ENCODE data around the gene RNF215.

The RNF215 gene

GRCh38 chr22:30421695-30422480 is 34.7 kb upstream of the RNF215 start:
- no peak for TF ChIP-seq EZH2 (IDR thresholded peaks at IDR 0.05; ENCODE audit: borderline replicate concordance, low read length)
- TF ChIP-seq, protein P1, sequence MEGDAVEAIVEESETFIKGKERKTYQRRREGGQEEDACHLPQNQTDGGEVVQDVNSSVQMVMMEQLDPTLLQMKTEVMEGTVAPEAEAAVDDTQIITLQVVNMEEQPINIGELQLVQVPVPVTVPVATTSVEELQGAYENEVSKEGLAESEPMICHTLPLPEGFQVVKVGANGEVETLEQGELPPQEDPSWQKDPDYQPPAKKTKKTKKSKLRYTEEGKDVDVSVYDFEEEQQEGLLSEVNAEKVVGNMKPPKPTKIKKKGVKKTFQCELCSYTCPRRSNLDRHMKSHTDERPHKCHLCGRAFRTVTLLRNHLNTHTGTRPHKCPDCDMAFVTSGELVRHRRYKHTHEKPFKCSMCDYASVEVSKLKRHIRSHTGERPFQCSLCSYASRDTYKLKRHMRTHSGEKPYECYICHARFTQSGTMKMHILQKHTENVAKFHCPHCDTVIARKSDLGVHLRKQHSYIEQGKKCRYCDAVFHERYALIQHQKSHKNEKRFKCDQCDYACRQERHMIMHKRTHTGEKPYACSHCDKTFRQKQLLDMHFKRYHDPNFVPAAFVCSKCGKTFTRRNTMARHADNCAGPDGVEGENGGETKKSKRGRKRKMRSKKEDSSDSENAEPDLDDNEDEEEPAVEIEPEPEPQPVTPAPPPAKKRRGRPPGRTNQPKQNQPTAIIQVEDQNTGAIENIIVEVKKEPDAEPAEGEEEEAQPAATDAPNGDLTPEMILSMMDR (IDR thresholded peaks at IDR 0.05; ENCODE audit: low read length): no peak
- H3K4me3 ChIP-seq (ENCODE audit: low read depth, low read length, poor library complexity, severe bottlenecking): peak overlapping the region; percentile 81

DNA sequence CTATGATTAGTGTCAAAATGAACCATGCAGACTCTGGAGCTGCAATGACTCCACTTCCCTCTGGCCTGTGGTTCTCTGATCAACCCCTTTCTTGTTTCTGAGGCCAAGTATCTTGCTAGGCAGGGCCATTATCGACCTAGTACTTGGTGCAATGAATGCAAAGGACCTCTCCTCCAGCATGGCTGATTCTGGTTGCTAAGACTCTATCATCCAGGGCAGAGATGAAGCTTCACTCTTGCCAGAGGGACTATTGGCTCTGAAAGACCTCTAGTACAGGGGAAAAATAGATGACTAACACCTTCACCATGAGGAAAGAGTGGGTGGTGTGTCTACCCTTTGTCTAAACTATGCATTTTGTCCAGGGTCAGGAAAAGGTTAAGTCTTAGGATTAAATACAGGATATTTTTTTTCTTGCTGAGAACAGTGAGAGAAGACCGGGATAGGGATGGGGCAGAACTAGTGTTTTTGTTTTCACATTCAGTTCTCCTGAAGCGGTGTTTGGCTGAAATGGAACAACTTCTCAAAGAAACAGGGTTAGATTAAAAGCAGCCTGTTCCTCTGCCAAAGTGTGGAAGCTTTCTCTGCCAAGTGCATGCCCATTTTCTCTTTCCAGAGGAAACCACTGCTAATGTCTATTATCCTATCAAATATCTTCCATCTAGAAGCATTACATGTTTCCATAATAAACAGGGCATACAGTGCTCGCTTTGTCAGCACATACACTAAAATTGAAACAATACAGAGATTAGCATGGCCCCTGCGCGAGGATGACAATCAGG is 33.3 kb upstream of the RNF215 start:
- H3K9me3 ChIP-seq (ENCODE audit: low read length): no peaks in the 10 kb centered on the region
- H3K79me2 ChIP-seq (ENCODE audit: insufficient read depth, low read length): no peaks in the 10 kb centered on the region
- H2AFZ ChIP-seq (ENCODE audit: low read length): no peak overlapping the region
- H3K4me2 ChIP-seq (ENCODE audit: low read length): no peak overlapping the region
- no peaks in the 10 kb centered on the region for H4K20me1 ChIP-seq (ENCODE audit: insufficient read depth, low read length)
- H3K27me3 ChIP-seq (ENCODE audit: insufficient read depth, low read length): no peaks in the 10 kb centered on the region
- no peak overlapping the region for H3K27ac ChIP-seq (ENCODE audit: low read depth, low read length, poor library complexity, severe bottlenecking)
- no peak overlapping the region for H3K4me3 ChIP-seq (ENCODE audit: low read depth, low read length, poor library complexity, severe bottlenecking)
- H3F3A ChIP-seq (ENCODE audit: insufficient read depth, low read length): no peaks in the 10 kb centered on the region
- TF ChIP-seq EZH2 (IDR thresholded peaks at IDR 0.05; ENCODE audit: borderline replicate concordance, low read length): no peak
- TF ChIP-seq, protein P1 (IDR thresholded peaks at IDR 0.05; ENCODE audit: low read length): no peak
- no peak overlapping the region for H3K9ac ChIP-seq (ENCODE audit: low read length)
- peaks cover 24% of the 10 kb centered on the region; the same call in 1 of the 2 replicates for H3K36me3 ChIP-seq (ENCODE audit: insufficient read depth, low read length)
- H3K9me2 ChIP-seq (ENCODE audit: low read depth, low read length): no peaks in the 10 kb centered on the region
- H3K4me1 ChIP-seq (ENCODE audit: insufficient read depth, low read length, severe bottlenecking): peaks cover 33% of the 10 kb centered on the region

More at GRCh38 chr22:30421695-30422480, 34.7 kb upstream of the RNF215 start:
- no peaks in the 10 kb centered on the region for H3K9me3 ChIP-seq (ENCODE audit: low read length)
- no peak overlapping the region for H2AFZ ChIP-seq (ENCODE audit: low read length)
- H3K27ac ChIP-seq (ENCODE audit: low read depth, low read length, poor library complexity, severe bottlenecking): no peak overlapping the region
- H3K79me2 ChIP-seq (ENCODE audit: insufficient read depth, low read length): no peaks in the 10 kb centered on the region
- H3K4me1 ChIP-seq (ENCODE audit: insufficient read depth, low read length, severe bottlenecking): peaks cover 42% of the 10 kb centered on the region
- H3K4me2 ChIP-seq (ENCODE audit: low read length): peak overlapping the region; percentile 83; the same call in 1 of the 2 replicates
- H3F3A ChIP-seq (ENCODE audit: insufficient read depth, low read length): no peaks in the 10 kb centered on the region
- H3K36me3 ChIP-seq (ENCODE audit: insufficient read depth, low read length): peaks cover 20% of the 10 kb centered on the region; the same call in 1 of the 2 replicates
- H4K20me1 ChIP-seq (ENCODE audit: insufficient read depth, low read length): no peaks in the 10 kb centered on the region
- no peaks in the 10 kb centered on the region for H3K27me3 ChIP-seq (ENCODE audit: insufficient read depth, low read length)
- no peaks in the 10 kb centered on the region for H3K9me2 ChIP-seq (ENCODE audit: low read depth, low read length)
- peak overlapping the region; percentile 93; the same call in 1 of the 2 replicates for H3K9ac ChIP-seq (ENCODE audit: low read length)

- Histone ChIP-seq H3F3A (ENCODE audit: insufficient read depth, low read length) (no peaks in the 10 kb centered on the region), H4K20me1 (ENCODE audit: insufficient read depth, low read length) (no peaks in the 10 kb centered on the region), H3K79me2 (ENCODE audit: insufficient read depth, low read length) (no peaks in the 10 kb centered on the region), H3K9ac (ENCODE audit: low read length) (no peak overlapping the region), H3K27me3 (ENCODE audit: insufficient read depth, low read length) (no peaks in the 10 kb centered on the region), H3K4me3 (ENCODE audit: low read depth, low read length, poor library complexity, severe bottlenecking) (no peak overlapping the region), H3K4me1 (ENCODE audit: insufficient read depth, low read length, severe bottlenecking) (peaks cover 6% of the 10 kb centered on the region), H2AFZ (ENCODE audit: low read length) (no peak overlapping the region), H3K36me3 (ENCODE audit: insufficient read depth, low read length) (peaks cover 25% of the 10 kb centered on the region; the same call in 1 of the 2 replicates), H3K9me2 (ENCODE audit: low read depth, low read length) (no peaks in the 10 kb centered on the region), H3K4me2 (ENCODE audit: low read length) (no peak overlapping the region), H3K9me3 (ENCODE audit: low read length) (no peaks in the 10 kb centered on the region), H3K27ac (ENCODE audit: low read depth, low read length, poor library complexity, severe bottlenecking) (no peak overlapping the region)
- TF ChIP-seq EZH2 (IDR thresholded peaks at IDR 0.05; ENCODE audit: borderline replicate concordance, low read length): no peak
- TF ChIP-seq, protein P1 (IDR thresholded peaks at IDR 0.05; ENCODE audit: low read length): no peak
Measured at GRCh38 chr22:30416837-30417236, 29.6 kb upstream of the RNF215 start.

Measured in OCI-LY1 (cell line).